CD4-positive, alpha-beta memory T cell (primary cell): ENCODE results near the gene NKAIN2. TPM values are rescaled to one million over a fixed set of nuclear protein-coding genes. Genes with fewer than 3 reads are reported as not detected.
"Not testable (repeated sequence)": the region's sequence is repeated elsewhere in the genome, so short reads cannot be mapped to it uniquely, and the experiment has no call there.

Experiments used
- CTCF ChIA-PET: fragments of 350-600 bp; sonication (Branson Sonifier 250); formaldehyde crosslinking; loops from one replicate; lab custom pipeline; 2021; ENCODE audit warnings: inconsistent platforms; ENCODE audit not compliant: partially characterized antibody; lab: Charles Lee
- POLR2A ChIA-PET: fragments of 350-600 bp; sonication (Branson Sonifier 250); formaldehyde crosslinking; loops from one replicate; lab custom pipeline; 2021; ENCODE audit not compliant: partially characterized antibody; lab: Charles Lee
- DNase-seq, 5 donors: peaks; one replicate each; pipeline versions ENCODE4 v3.0.0 to v3.0.0-alpha.2; 2020 to 2022; ENCODE audit warnings: mixed read lengths in 1 of 5
- H3K27ac ChIP-seq: one replicate; pipeline ENCODE4 v1.7.0; 2013; ENCODE audit warnings: low read depth, low read length
- H3K27me3 ChIP-seq: 2 replicates; pipeline ENCODE4 v1.7.0; 2013; ENCODE audit warnings: mild to moderate bottlenecking, low read length, moderate library complexity; ENCODE audit not compliant: insufficient read depth
- H3K36me3 ChIP-seq: 2 replicates; pipeline ENCODE4 v1.7.0; 2013; ENCODE audit warnings: mild to moderate bottlenecking, low read length, moderate library complexity; ENCODE audit not compliant: insufficient read depth
- H3K4me1 ChIP-seq: 2 replicates; pipeline ENCODE4 v1.7.0; 2013; ENCODE audit warnings: mild to moderate bottlenecking, low read length, moderate library complexity; ENCODE audit not compliant: insufficient read depth
- H3K4me3 ChIP-seq, 2 donors: one replicate each; pipeline ENCODE4 v1.7.0; 2013; ENCODE audit warnings: low read length in 2 of 2, mild to moderate bottlenecking in 1 of 2
- H3K9me3 ChIP-seq, 2 donors: one replicate each; pipeline ENCODE4 v1.7.0; 2013; ENCODE audit warnings: low read length in 2 of 2, control low read depth in 1 of 2; ENCODE audit not compliant: control insufficient read depth in 1 of 2
- H3K27ac Mint-ChIP-seq, 7 donors: one replicate each; pipeline ENCODE4 v1.8.0; 2020 to 2021; ENCODE audit warnings: mixed read lengths in 7 of 7, mild to moderate bottlenecking in 6 of 7, inconsistent platforms in 3 of 7, moderate library complexity in 3 of 7
- H3K27me3 Mint-ChIP-seq, 2 donors: one replicate each; pipeline ENCODE4 v1.8.0; 2020 to 2021; ENCODE audit warnings: mixed read lengths in 2 of 2
- H3K36me3 Mint-ChIP-seq, 2 donors: one replicate each; pipeline ENCODE4 v1.8.0; 2020 to 2021; ENCODE audit warnings: mixed read lengths in 2 of 2, inconsistent platforms in 1 of 2, mild to moderate bottlenecking in 1 of 2
- H3K4me1 Mint-ChIP-seq, 4 donors: one replicate each; pipeline ENCODE4 v1.8.0; 2020 to 2021; ENCODE audit warnings: mixed read lengths in 4 of 4, mild to moderate bottlenecking in 1 of 4
- H3K4me3 Mint-ChIP-seq, 8 donors: one replicate each; pipeline ENCODE4 v1.8.0; 2020 to 2021; ENCODE audit warnings: mixed read lengths in 8 of 8, mild to moderate bottlenecking in 7 of 8, moderate library complexity in 6 of 8, inconsistent platforms in 3 of 8
- H3K9me3 Mint-ChIP-seq, 8 donors: one replicate each; pipeline ENCODE4 v1.8.0; 2020 to 2021; ENCODE audit warnings: mixed read lengths in 8 of 8, mild to moderate bottlenecking in 5 of 8, inconsistent platforms in 3 of 8, moderate library complexity in 1 of 8
- intact Hi-C: fragments of 100-400 bp; cut with micrococcal nuclease; formaldehyde crosslinking; loops from one replicate; pipeline ENCODE4 v1.15.1; 2023
- polyA plus RNA-seq, 2 donors: library from polyadenylated mRNA; unstranded; fragments of 300-500 nt; fragmentation: Illumina TruSeq; gene quantifications; one replicate each; pipeline ENCODE4 v1.2.3, GENCODE V29; 2021
- total RNA-seq, 2 experiments: library from RNA; stranded (reverse); gene quantifications; one replicate each; pipeline ENCODE4 v1.2.3, GENCODE V29; 2021

NKAIN2 gene
- total and polyA plus RNA-seq, 4 experiments from 2014 or later, result not detected

- intact Hi-C loops, result no loop called here
- H3K9me3 Mint-ChIP-seq, result peaks cover 0 to 2% (median 0%) of the 10 kb centered on the region in 8 donors
- H3K36me3 ChIP-seq, result no peaks in the 10 kb centered on the region
- H3K4me1 ChIP-seq, result no peaks in the 10 kb centered on the region
- H3K27ac Mint-ChIP-seq, result no peak overlapping the region
- H3K27me3 Mint-ChIP-seq, result peaks cover 0 to 1% of the 10 kb centered on the region in 2 donors
- H3K9me3 ChIP-seq, result no peaks in the 10 kb centered on the region
- POLR2A ChIA-PET, result no interaction called here
- no peaks in the 10 kb centered on the region for H3K27me3 ChIP-seq
- no peaks in the 10 kb centered on the region for H3K36me3 Mint-ChIP-seq
- CTCF ChIA-PET, result no interaction called here
- no peak for DNase-seq
- H3K4me1 Mint-ChIP-seq, result no peaks in the 10 kb centered on the region
- H3K4me3 Mint-ChIP-seq, result no peak overlapping the region
- H3K27ac ChIP-seq, result no peak overlapping the region
- H3K4me3 ChIP-seq, result no peak overlapping the region
Observed at GRCh38 chr6:124688369-124688768, 884.7 kb downstream of the NKAIN2 start.

GRCh38 chr6:124694139-124694705, 890.6 kb downstream of the NKAIN2 start:
- ChIA-PET POLR2A (no interaction called here), CTCF (no interaction called here)
- no peak overlapping the region for H3K27ac Mint-ChIP-seq
- no peaks in the 10 kb centered on the region for H3K4me1 Mint-ChIP-seq
- H3K4me3 ChIP-seq, result no peak overlapping the region
- no peaks in the 10 kb centered on the region for H3K9me3 ChIP-seq
- H3K36me3 Mint-ChIP-seq, result no peaks in the 10 kb centered on the region
- H3K36me3 ChIP-seq, result no peaks in the 10 kb centered on the region
- no peak for DNase-seq
- H3K27ac ChIP-seq, result no peak overlapping the region
- intact Hi-C loops, result no loop called here
- peaks cover 0 to 4% (median 0%) of the 10 kb centered on the region in 8 donors for H3K9me3 Mint-ChIP-seq
- no peaks in the 10 kb centered on the region for H3K27me3 ChIP-seq
- H3K4me3 Mint-ChIP-seq, result no peak overlapping the region
- no peaks in the 10 kb centered on the region for H3K4me1 ChIP-seq
- H3K27me3 Mint-ChIP-seq, result peaks cover 0 to 1% of the 10 kb centered on the region in 2 donors

- no peak overlapping the region for H3K27ac Mint-ChIP-seq
- no peaks in the 10 kb centered on the region for H3K27me3 Mint-ChIP-seq
- CTCF ChIA-PET, result no interaction called here
- DNase-seq, result no peak
- H3K36me3 Mint-ChIP-seq, result no peaks in the 10 kb centered on the region
- intact Hi-C loops, result no loop called here
- no peak overlapping the region for H3K4me3 ChIP-seq
- no peaks in the 10 kb centered on the region for H3K4me1 Mint-ChIP-seq
- POLR2A ChIA-PET, result no interaction called here
- peaks cover 0 to 5% (median 0%) of the 10 kb centered on the region in 8 donors for H3K9me3 Mint-ChIP-seq
- no peaks in the 10 kb centered on the region for H3K27me3 ChIP-seq
- H3K27ac ChIP-seq, result no peak overlapping the region
- no peaks in the 10 kb centered on the region for H3K36me3 ChIP-seq
- no peaks in the 10 kb centered on the region for H3K4me1 ChIP-seq
- H3K4me3 Mint-ChIP-seq, result no peak overlapping the region
- no peaks in the 10 kb centered on the region for H3K9me3 ChIP-seq
Observed at GRCh38 chr6:124699038-124699437, 895.4 kb downstream of the NKAIN2 start.

DNA sequence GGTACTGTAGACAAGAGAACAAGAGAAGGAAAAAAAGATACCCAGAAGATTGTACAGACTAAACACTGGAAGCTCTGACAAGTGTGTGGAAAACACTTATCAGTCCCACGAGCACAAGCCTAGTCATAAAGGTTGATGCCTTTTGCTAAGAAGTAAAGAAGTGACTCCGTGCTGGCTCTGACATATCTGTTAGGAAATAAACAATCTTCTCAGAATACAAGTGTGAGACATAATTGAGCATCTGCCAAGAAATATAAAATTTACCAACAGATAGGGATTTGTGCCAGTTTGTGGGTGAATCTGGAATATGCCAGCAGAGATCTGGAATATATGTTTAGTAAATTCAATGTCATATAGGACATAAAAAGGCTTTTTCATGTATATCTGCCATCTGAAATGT, 899.9 kb downstream of the NKAIN2 start:
- intact Hi-C loops, result no loop called here
- no peak overlapping the region for H3K4me3 Mint-ChIP-seq
- H3K36me3 Mint-ChIP-seq, result no peaks in the 10 kb centered on the region
- Histone ChIP-seq H3K27me3 (no peaks in the 10 kb centered on the region), H3K36me3 (no peaks in the 10 kb centered on the region), H3K27ac (no peak overlapping the region), H3K4me3 (no peak overlapping the region), H3K9me3 (no peaks in the 10 kb centered on the region), H3K4me1 (no peaks in the 10 kb centered on the region)
- no peak for DNase-seq
- H3K27me3 Mint-ChIP-seq, result no peaks in the 10 kb centered on the region
- H3K27ac Mint-ChIP-seq, result no peak overlapping the region
- H3K4me1 Mint-ChIP-seq, result peaks cover 0 to 3% (median 0%) of the 10 kb centered on the region in 4 donors
- ChIA-PET POLR2A (no interaction called here), CTCF (no interaction called here)
- H3K9me3 Mint-ChIP-seq, result peaks cover 0 to 6% (median 0%) of the 10 kb centered on the region in 8 donors

- POLR2A ChIA-PET, CTCF ChIA-PET, H3K36me3 ChIP-seq, H3K9me3 Mint-ChIP-seq, H3K9me3 ChIP-seq, intact Hi-C loops, H3K4me3 Mint-ChIP-seq, H3K27me3 ChIP-seq, H3K4me3 ChIP-seq, H3K36me3 Mint-ChIP-seq, H3K27ac ChIP-seq, H3K4me1 Mint-ChIP-seq, H3K27me3 Mint-ChIP-seq, H3K27ac Mint-ChIP-seq, H3K4me1 ChIP-seq, DNase-seq: not testable (repeated sequence)
Observed at GRCh38 chr6:124712532-124712931, 908.9 kb downstream of the NKAIN2 start.

DNA sequence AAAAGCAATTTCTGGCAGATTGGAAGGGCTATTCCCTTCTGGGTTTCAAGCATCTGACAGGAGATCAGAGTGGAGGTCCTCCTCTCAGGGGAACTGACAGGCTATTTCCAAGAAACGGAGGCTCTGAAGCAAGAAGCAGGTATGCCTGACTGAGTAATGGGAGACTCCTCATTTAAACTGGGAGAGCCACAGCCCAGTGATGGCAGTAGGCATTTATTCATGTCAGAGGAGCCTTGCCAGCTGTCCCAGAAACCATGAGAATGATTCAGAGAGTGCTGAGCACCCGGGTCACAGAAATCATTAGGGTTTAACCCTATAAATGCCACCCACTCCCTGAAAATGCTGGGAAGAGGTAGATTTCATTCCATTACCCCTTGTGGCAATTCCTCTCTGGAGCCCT, 911.1 kb downstream of the NKAIN2 start:
- Histone ChIP-seq H3K9me3 (no peaks in the 10 kb centered on the region), H3K36me3 (no peaks in the 10 kb centered on the region), H3K4me3 (no peak overlapping the region), H3K27me3 (no peaks in the 10 kb centered on the region), H3K27ac (no peak overlapping the region), H3K4me1 (no peaks in the 10 kb centered on the region)
- H3K9me3 Mint-ChIP-seq, result peaks cover 0 to 2% (median 0%) of the 10 kb centered on the region in 8 donors
- no peak for DNase-seq
- CTCF ChIA-PET, result no interaction called here
- intact Hi-C loops, result no loop called here
- no peaks in the 10 kb centered on the region for H3K27me3 Mint-ChIP-seq
- no peaks in the 10 kb centered on the region for H3K4me1 Mint-ChIP-seq
- peaks cover 0 to 1% of the 10 kb centered on the region in 2 donors for H3K36me3 Mint-ChIP-seq
- no peak overlapping the region for H3K27ac Mint-ChIP-seq
- no peak overlapping the region for H3K4me3 Mint-ChIP-seq
- POLR2A ChIA-PET, result no interaction called here

DNA sequence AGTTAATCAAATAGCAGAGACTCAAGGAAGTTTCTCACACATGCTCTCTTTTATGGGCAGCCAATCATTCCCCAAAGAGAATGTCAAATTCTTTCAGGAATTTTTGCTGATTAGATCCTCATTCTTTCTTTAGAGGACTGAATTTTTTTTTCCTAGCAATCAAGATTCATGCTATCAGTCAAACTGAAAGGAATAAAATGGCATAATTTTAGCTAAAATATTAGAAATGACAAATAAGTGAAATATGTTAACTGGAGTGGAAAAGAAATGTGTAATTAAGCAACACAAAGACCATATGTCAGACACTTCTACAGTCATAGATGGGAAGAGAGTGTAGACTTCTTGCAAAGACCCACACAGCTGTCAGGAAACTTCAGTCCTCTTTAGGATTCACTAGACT, 916.2 kb downstream of the NKAIN2 start:
- Mint-ChIP-seq H3K4me3 (no peak overlapping the region), H3K9me3 (peaks cover 0 to 2% (median 0%) of the 10 kb centered on the region in 8 donors), H3K27ac (no peak overlapping the region), H3K27me3 (no peaks in the 10 kb centered on the region), H3K36me3 (peaks cover 0 to 1% of the 10 kb centered on the region in 2 donors), H3K4me1 (no peaks in the 10 kb centered on the region)
- CTCF ChIA-PET, result no interaction called here
- intact Hi-C loops, result no loop called here
- no peaks in the 10 kb centered on the region for H3K36me3 ChIP-seq
- no peak for DNase-seq
- H3K4me1 ChIP-seq, result no peaks in the 10 kb centered on the region
- H3K27me3 ChIP-seq, result no peaks in the 10 kb centered on the region
- POLR2A ChIA-PET, result no interaction called here
- no peak overlapping the region for H3K4me3 ChIP-seq
- H3K9me3 ChIP-seq, result no peaks in the 10 kb centered on the region
- no peak overlapping the region for H3K27ac ChIP-seq

GRCh38 chr6:124721331-124721730, 917.7 kb downstream of the NKAIN2 start:
- no peaks in the 10 kb centered on the region for H3K9me3 ChIP-seq
- H3K36me3 Mint-ChIP-seq, result no peaks in the 10 kb centered on the region
- intact Hi-C loops, result no loop called here
- no peaks in the 10 kb centered on the region for H3K4me1 ChIP-seq
- H3K36me3 ChIP-seq, result no peaks in the 10 kb centered on the region
- H3K27me3 Mint-ChIP-seq, result no peaks in the 10 kb centered on the region
- H3K4me1 Mint-ChIP-seq, result no peaks in the 10 kb centered on the region
- no peaks in the 10 kb centered on the region for H3K27me3 ChIP-seq
- H3K27ac ChIP-seq, result no peak overlapping the region
- no peak for DNase-seq
- no peak overlapping the region for H3K27ac Mint-ChIP-seq
- H3K9me3 Mint-ChIP-seq, result peaks cover 0 to 3% (median 0%) of the 10 kb centered on the region in 8 donors
- no peak overlapping the region for H3K4me3 ChIP-seq
- ChIA-PET POLR2A (no interaction called here), CTCF (no interaction called here)
- H3K4me3 Mint-ChIP-seq, result no peak overlapping the region
